Measurements from ENCODE around the gene TTYH3. TPM values are rescaled to one million over a fixed set of nuclear protein-coding genes. Genes with fewer than 3 reads are reported as not detected.

Gene TTYH3
- total RNA-seq, 1 experiment from 2014 or later, result 178 TPM

- no peak for ATAC-seq
- Mint-ChIP-seq H3K27me3 (ENCODE audit: low read depth) (peaks cover 11% of the 10 kb centered on the region), H3K36me3 (no peaks in the 10 kb centered on the region), H3K9me3 (no peaks in the 10 kb centered on the region), H3K4me1 (peaks cover 6% of the 10 kb centered on the region; the same call in 1 of the 2 replicates), H3K27ac (no peak overlapping the region), H3K4me3 (no peak overlapping the region)
- no peak for DNase-seq (ENCODE audit: low spot score)
- no peak for TF ChIP-seq TP53 (CRISPR knock-in tag; IDR thresholded peaks at IDR 0.05)
- no peak for TF ChIP-seq ESRRA (CRISPR knock-in tag; IDR thresholded peaks at IDR 0.05; ENCODE audit: borderline replicate concordance)
- TF ChIP-seq FOXK1 (CRISPR knock-in tag; IDR thresholded peaks at IDR 0.05), result no peak
- TF ChIP-seq, protein P1, sequence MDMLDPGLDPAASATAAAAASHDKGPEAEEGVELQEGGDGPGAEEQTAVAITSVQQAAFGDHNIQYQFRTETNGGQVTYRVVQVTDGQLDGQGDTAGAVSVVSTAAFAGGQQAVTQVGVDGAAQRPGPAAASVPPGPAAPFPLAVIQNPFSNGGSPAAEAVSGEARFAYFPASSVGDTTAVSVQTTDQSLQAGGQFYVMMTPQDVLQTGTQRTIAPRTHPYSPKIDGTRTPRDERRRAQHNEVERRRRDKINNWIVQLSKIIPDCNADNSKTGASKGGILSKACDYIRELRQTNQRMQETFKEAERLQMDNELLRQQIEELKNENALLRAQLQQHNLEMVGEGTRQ (CRISPR knock-in tag; IDR thresholded peaks at IDR 0.05), result no peak
- TF ChIP-seq ZNF219 (CRISPR knock-in tag; IDR thresholded peaks at IDR 0.05; ENCODE audit: borderline replicate concordance), result no peak
- TF ChIP-seq USF1 (CRISPR knock-in tag; IDR thresholded peaks at IDR 0.05), result no peak
- no peak for TF ChIP-seq FOXP4 (CRISPR knock-in tag; IDR thresholded peaks at IDR 0.05)
- no peak for TF ChIP-seq NFE2L1 (CRISPR knock-in tag; IDR thresholded peaks at IDR 0.05)
- no peak for TF ChIP-seq ZNF396 (CRISPR knock-in tag; IDR thresholded peaks at IDR 0.05; ENCODE audit: borderline replicate concordance)
- TF ChIP-seq, protein P2, sequence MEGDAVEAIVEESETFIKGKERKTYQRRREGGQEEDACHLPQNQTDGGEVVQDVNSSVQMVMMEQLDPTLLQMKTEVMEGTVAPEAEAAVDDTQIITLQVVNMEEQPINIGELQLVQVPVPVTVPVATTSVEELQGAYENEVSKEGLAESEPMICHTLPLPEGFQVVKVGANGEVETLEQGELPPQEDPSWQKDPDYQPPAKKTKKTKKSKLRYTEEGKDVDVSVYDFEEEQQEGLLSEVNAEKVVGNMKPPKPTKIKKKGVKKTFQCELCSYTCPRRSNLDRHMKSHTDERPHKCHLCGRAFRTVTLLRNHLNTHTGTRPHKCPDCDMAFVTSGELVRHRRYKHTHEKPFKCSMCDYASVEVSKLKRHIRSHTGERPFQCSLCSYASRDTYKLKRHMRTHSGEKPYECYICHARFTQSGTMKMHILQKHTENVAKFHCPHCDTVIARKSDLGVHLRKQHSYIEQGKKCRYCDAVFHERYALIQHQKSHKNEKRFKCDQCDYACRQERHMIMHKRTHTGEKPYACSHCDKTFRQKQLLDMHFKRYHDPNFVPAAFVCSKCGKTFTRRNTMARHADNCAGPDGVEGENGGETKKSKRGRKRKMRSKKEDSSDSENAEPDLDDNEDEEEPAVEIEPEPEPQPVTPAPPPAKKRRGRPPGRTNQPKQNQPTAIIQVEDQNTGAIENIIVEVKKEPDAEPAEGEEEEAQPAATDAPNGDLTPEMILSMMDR (IDR thresholded peaks at IDR 0.05), result no peak
- TF ChIP-seq JUN (CRISPR knock-in tag; IDR thresholded peaks at IDR 0.05), result no peak
- TF ChIP-seq ZNF423 (CRISPR knock-in tag; IDR thresholded peaks at IDR 0.05), result no peak
- no peak for TF ChIP-seq STAT6 (CRISPR knock-in tag; conservative IDR thresholded peaks at IDR 0.05; ENCODE audit: low read depth)
- TF ChIP-seq ZNF121 (CRISPR knock-in tag; IDR thresholded peaks at IDR 0.05), result no peak
- no peak for TF ChIP-seq ZMAT4 (CRISPR knock-in tag; IDR thresholded peaks at IDR 0.05)
- TF ChIP-seq KAT7 (CRISPR knock-in tag; IDR thresholded peaks at IDR 0.05; ENCODE audit: borderline replicate concordance), result no peak
- TF ChIP-seq ELF4 (CRISPR knock-in tag; IDR thresholded peaks at IDR 0.05; ENCODE audit: low read depth), result no peak
- TF ChIP-seq, protein P3, sequence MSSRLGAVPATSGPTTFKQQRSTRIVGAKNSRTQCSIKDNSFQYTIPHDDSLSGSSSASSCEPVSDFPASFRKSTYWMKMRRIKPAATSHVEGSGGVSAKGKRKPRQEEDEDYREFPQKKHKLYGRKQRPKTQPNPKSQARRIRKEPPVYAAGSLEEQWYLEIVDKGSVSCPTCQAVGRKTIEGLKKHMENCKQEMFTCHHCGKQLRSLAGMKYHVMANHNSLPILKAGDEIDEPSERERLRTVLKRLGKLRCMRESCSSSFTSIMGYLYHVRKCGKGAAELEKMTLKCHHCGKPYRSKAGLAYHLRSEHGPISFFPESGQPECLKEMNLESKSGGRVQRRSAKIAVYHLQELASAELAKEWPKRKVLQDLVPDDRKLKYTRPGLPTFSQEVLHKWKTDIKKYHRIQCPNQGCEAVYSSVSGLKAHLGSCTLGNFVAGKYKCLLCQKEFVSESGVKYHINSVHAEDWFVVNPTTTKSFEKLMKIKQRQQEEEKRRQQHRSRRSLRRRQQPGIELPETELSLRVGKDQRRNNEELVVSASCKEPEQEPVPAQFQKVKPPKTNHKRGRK (CRISPR knock-in tag; IDR thresholded peaks at IDR 0.05; ENCODE audit: borderline replicate concordance), result no peak
- TF ChIP-seq NR2C2 (CRISPR knock-in tag; IDR thresholded peaks at IDR 0.05), result no peak
- TF ChIP-seq, protein P4, sequence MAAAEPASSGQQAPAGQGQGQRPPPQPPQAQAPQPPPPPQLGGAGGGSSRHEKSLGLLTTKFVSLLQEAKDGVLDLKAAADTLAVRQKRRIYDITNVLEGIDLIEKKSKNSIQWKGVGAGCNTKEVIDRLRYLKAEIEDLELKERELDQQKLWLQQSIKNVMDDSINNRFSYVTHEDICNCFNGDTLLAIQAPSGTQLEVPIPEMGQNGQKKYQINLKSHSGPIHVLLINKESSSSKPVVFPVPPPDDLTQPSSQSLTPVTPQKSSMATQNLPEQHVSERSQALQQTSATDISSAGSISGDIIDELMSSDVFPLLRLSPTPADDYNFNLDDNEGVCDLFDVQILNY (CRISPR knock-in tag; IDR thresholded peaks at IDR 0.05), result no peak
- CTCF ChIA-PET, result interaction anchor here (0.7 to 8.7 kb wide), 7 partner anchors 15 to 204 kb away, joined by 3 to 98 read pairs (median 9); no protein-coding TSS in a partner anchor
- POLR2A ChIA-PET, result interaction anchor here (0.6 to 0.7 kb wide), 2 partner anchors 24 to 103 kb away, joined by 3 read pairs; no protein-coding TSS in a partner anchor
Observed at GRCh38 chr7:2666155-2666554, 34.4 kb downstream of the TTYH3 start.
